K562 (cell line): ENCODE data around the gene LMAN1L. TPM values are rescaled to one million over a fixed set of nuclear protein-coding genes. Genes with fewer than 3 reads are reported as not detected.

Experiments used
- CREBBP ChIP-seq: IDR thresholded peaks from one replicate; pipeline ENCODE4 v1.6.1; 2012; ENCODE audit warnings: low read depth, mild to moderate bottlenecking, control low read depth, inconsistent platforms, low read length
- KLF16 ChIP-seq: IDR thresholded peaks from 2 replicates; pipeline ENCODE4 v1.6.1; 2016; ENCODE audit warnings: antibody characterized with exemption
- MAZ ChIP-seq, 2 experiments: fragments of 450-650 bp in 1 of 2; sonication (generic) in 1 of 2; formaldehyde crosslinking; IDR thresholded peaks in 1 of 2; conservative IDR thresholded peaks in 1 of 2; 2 replicates each; pipeline versions ENCODE4 v1.4.0 to v1.5.0; 2020; ENCODE audit warnings: mild to moderate bottlenecking in 1 of 2, missing genetic modification reagents in 1 of 2
- REST ChIP-seq, 2 experiments: fragments of 450-650 bp; formaldehyde crosslinking in 1 of 2; IDR thresholded peaks; 2 replicates each; pipeline versions ENCODE4 v1.4.0 to v1.6.1; 2014 to 2020; ENCODE audit warnings: mild to moderate bottlenecking in 2 of 2, borderline replicate concordance in 1 of 2, low read depth in 1 of 2
- SPI1 ChIP-seq: IDR thresholded peaks from 2 replicates; pipeline ENCODE4 v1.6.1; 2011; ENCODE audit warnings: low read depth, low read length, control low read depth, borderline replicate concordance
- XRCC5 ChIP-seq: fragments of 200-400 bp; formaldehyde crosslinking; IDR thresholded peaks from 2 replicates; pipeline ENCODE4 v1.6.1; 2017; ENCODE audit warnings: low read depth, mild to moderate bottlenecking, low read length
- polyA plus RNA-seq, 8 experiments: library from polyadenylated mRNA; depleted of rRNA in 4 of 8; stranded (reverse) in 5 of 8; unstranded in 3 of 8; fragments of >200 nt; fragmentation: Nextera tagmentation in 2 of 8; fragmentation: Illumina TruSeq in 1 of 8; extraction: Ambion mirVana in 2 of 8; extraction: Trizol in 1 of 8; gene quantifications; 2 replicates each; pipeline versions ENCODE4 v1.2.1 to v1.2.3, GENCODE V29; 2011 to 2014; ENCODE audit warnings: inconsistent platforms in 1 of 8, missing spikeins in 1 of 8
- total RNA-seq, 7 experiments: library from RNA; depleted of rRNA in 6 of 7; stranded (reverse); fragments of >200 nt in 6 of 7; fragmentation: Illumina TruSeq in 2 of 7; extraction: Trizol in 2 of 7; gene quantifications; 2 replicates each; pipeline versions ENCODE4 v1.2.1 to v1.2.3, GENCODE V29; 2011 to 2021; ENCODE audit warnings: low replicate concordance in 1 of 7
- TF ChIP-seq, protein P1 (sequence below): IDR thresholded peaks from 3 replicates; pipeline ENCODE4 v1.6.1; 2011; ENCODE audit warnings: borderline replicate concordance, mild to moderate bottlenecking, moderate library complexity; ENCODE audit not compliant: insufficient read length; ENCODE audit errors: extremely low read depth
- TF ChIP-seq, protein P2 (sequence below): sonication (generic); formaldehyde crosslinking; IDR thresholded peaks from 2 replicates; pipeline ENCODE4 v1.9.0; 2022; ENCODE audit warnings: mild to moderate bottlenecking, missing genetic modification reagents
- TF ChIP-seq, protein P3 (sequence below), 2 experiments: fragments of 450-650 bp; IDR thresholded peaks; 2 replicates each; pipeline ENCODE4 v1.6.1; 2016
- TF ChIP-seq, protein P4 (sequence below): sonication (generic); formaldehyde crosslinking; IDR thresholded peaks from 2 replicates; pipeline ENCODE4 v1.8.0; 2022; ENCODE audit warnings: missing genetic modification reagents, mild to moderate bottlenecking, moderate library complexity, borderline replicate concordance

LMAN1L gene
- total and polyA plus RNA-seq, 9 of the 15 experiments (the other 6 are each of a cell fraction or from before 2014, with no cell fraction given), result not detected

DNA sequence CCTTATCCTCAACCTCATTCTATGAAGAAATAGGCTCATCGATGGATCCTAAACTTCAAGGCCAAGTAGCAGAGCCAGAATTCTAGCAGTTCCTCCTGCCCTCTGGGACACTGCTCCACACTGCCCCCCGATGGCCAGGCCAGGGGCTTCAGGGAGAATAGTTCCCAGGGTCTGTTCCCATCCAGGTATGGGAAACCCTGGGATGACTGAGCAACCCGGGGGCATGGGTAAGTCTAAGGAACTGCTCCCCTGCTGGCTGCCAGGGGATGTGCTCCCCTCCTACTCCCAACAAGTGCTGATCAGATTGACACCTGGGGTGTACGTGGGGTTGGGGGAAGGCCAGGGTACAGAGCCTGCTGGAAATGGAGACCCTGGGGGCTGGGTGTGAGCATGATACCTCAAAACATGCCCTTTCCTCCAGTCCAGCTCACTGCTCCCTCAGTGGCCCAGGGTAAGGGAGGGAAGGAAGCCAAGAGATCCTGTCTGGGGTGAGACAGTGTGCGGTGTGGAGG, 22.7 kb downstream of the LMAN1L start (continued):
- TF ChIP-seq, protein P1, sequence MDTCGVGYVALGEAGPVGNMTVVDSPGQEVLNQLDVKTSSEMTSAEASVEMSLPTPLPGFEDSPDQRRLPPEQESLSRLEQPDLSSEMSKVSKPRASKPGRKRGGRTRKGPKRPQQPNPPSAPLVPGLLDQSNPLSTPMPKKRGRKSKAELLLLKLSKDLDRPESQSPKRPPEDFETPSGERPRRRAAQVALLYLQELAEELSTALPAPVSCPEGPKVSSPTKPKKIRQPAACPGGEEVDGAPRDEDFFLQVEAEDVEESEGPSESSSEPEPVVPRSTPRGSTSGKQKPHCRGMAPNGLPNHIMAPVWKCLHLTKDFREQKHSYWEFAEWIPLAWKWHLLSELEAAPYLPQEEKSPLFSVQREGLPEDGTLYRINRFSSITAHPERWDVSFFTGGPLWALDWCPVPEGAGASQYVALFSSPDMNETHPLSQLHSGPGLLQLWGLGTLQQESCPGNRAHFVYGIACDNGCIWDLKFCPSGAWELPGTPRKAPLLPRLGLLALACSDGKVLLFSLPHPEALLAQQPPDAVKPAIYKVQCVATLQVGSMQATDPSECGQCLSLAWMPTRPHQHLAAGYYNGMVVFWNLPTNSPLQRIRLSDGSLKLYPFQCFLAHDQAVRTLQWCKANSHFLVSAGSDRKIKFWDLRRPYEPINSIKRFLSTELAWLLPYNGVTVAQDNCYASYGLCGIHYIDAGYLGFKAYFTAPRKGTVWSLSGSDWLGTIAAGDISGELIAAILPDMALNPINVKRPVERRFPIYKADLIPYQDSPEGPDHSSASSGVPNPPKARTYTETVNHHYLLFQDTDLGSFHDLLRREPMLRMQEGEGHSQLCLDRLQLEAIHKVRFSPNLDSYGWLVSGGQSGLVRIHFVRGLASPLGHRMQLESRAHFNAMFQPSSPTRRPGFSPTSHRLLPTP, result no peak
- TF ChIP-seq, protein P2, sequence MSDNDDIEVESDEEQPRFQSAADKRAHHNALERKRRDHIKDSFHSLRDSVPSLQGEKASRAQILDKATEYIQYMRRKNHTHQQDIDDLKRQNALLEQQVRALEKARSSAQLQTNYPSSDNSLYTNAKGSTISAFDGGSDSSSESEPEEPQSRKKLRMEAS (CRISPR knock-in tag), result 0 out of 2 replicates have a peak, but pooled peaks have one; percentile 27
- TF ChIP-seq, protein P3, sequence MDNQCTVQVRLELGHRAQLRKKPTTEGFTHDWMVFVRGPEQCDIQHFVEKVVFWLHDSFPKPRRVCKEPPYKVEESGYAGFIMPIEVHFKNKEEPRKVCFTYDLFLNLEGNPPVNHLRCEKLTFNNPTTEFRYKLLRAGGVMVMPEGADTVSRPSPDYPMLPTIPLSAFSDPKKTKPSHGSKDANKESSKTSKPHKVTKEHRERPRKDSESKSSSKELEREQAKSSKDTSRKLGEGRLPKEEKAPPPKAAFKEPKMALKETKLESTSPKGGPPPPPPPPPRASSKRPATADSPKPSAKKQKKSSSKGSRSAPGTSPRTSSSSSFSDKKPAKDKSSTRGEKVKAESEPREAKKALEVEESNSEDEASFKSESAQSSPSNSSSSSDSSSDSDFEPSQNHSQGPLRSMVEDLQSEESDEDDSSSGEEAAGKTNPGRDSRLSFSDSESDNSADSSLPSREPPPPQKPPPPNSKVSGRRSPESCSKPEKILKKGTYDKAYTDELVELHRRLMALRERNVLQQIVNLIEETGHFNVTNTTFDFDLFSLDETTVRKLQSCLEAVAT (IDR thresholded peaks at IDR 0.05), result peak in 1 of 2 experiments; percentile 94; a peak in 2 of 4 replicates
- TF ChIP-seq SPI1 (peak; percentile 58; the same call in 1 of the 2 replicates), MAZ (CRISPR knock-in tag; conservative IDR thresholded peaks at IDR 0.05 in 1 of 2, IDR thresholded peaks at IDR 0.05 in 1 of 2) (0 out of 4 replicates have a peak, but pooled peaks of 1 of the 2 experiments have one; percentile 45), KLF16 (0 out of 2 replicates have a peak, but pooled peaks have one; percentile 42), XRCC5 (peak; percentile 40; the same call in 1 of the 2 replicates), CREBBP (no peak), REST (IDR thresholded peaks at IDR 0.05; ENCODE audit: borderline replicate concordance) (peak; percentile 73), REST (CRISPR knock-in tag; IDR thresholded peaks at IDR 0.05; ENCODE audit: low read depth) (no peak)
- TF ChIP-seq, protein P4, sequence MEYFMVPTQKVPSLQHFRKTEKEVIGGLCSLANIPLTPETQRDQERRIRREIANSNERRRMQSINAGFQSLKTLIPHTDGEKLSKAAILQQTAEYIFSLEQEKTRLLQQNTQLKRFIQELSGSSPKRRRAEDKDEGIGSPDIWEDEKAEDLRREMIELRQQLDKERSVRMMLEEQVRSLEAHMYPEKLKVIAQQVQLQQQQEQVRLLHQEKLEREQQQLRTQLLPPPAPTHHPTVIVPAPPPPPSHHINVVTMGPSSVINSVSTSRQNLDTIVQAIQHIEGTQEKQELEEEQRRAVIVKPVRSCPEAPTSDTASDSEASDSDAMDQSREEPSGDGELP, result peak; percentile 14; the same call in 1 of the 2 replicates
